HepG2 (cell line): ENCODE data around the gene NKAIN4. TPM values are rescaled to one million over a fixed set of nuclear protein-coding genes. Genes with fewer than 3 reads are reported as not detected.

Experiments
- CHD2 ChIP-seq: IDR thresholded peaks from 2 replicates; pipeline ENCODE4 v1.6.1; 2011; ENCODE audit warnings: low read depth, low read length, improper control_type of control experiment
- FOSL2 ChIP-seq: sonication (generic); formaldehyde crosslinking; IDR thresholded peaks from 2 replicates; pipeline ENCODE4 v1.4.0; 2020; ENCODE audit warnings: missing genetic modification reagents
- HOXA5 ChIP-seq: sonication (generic); formaldehyde crosslinking; IDR thresholded peaks from 2 replicates; pipeline ENCODE4 v1.4.0; 2020; ENCODE audit warnings: missing genetic modification reagents
- HOXA7 ChIP-seq: sonication (generic); formaldehyde crosslinking; IDR thresholded peaks from 2 replicates; pipeline ENCODE4 v1.8.1; 2022; ENCODE audit warnings: mild to moderate bottlenecking, missing genetic modification reagents, moderate library complexity
- RNF2 ChIP-seq: fragments of 450-650 bp; conservative IDR thresholded peaks from 2 replicates; pipeline ENCODE4 v1.6.1; 2016; ENCODE audit warnings: low read depth
- SALL1 ChIP-seq: sonication (generic); formaldehyde crosslinking; IDR thresholded peaks from 2 replicates; pipeline ENCODE4 v1.8.0; 2022; ENCODE audit warnings: mild to moderate bottlenecking, missing genetic modification reagents
- XRCC5 ChIP-seq: fragments of 200-400 bp; formaldehyde crosslinking; optimal IDR thresholded peaks from 2 replicates; pipeline ENCODE3; 2017; ENCODE audit warnings: mild to moderate bottlenecking, low read length
- ZBTB7B ChIP-seq: sonication (generic); formaldehyde crosslinking; IDR thresholded peaks from 2 replicates; pipeline ENCODE4 v1.4.0; 2020; ENCODE audit warnings: missing genetic modification reagents
- ZKSCAN1 ChIP-seq: fragments of 150-350 bp; IDR thresholded peaks from 2 replicates; pipeline ENCODE4 v1.6.1; 2014; ENCODE audit warnings: low read length
- ZNF235 ChIP-seq: sonication (generic); formaldehyde crosslinking; IDR thresholded peaks from 2 replicates; pipeline ENCODE4 v1.8.1; 2023; ENCODE audit warnings: mild to moderate bottlenecking, missing genetic modification reagents, borderline replicate concordance
- ZNF777 ChIP-seq: sonication (generic); formaldehyde crosslinking; IDR thresholded peaks from 2 replicates; pipeline ENCODE4 v1.4.0; 2020; ENCODE audit warnings: missing genetic modification reagents
- polyA plus RNA-seq, 8 experiments: library from polyadenylated mRNA; depleted of rRNA in 3 of 8; stranded (reverse) in 7 of 8; unstranded in 1 of 8; fragments of >200 nt; fragmentation: Illumina TruSeq in 4 of 8; extraction: Trizol in 4 of 8; gene quantifications; 2 replicates each; pipeline versions ENCODE4 v1.2.1 to v1.2.3, GENCODE V29; 2011 to 2016; ENCODE audit warnings: low read depth in 4 of 8, missing spikeins in 1 of 8, mixed read lengths in 1 of 8; ENCODE audit not compliant: insufficient read depth in 1 of 8
- total RNA-seq, 5 experiments: library from RNA; depleted of rRNA; stranded (reverse); fragments of >200 nt; fragmentation: Illumina TruSeq; extraction: Trizol; gene quantifications; 2 replicates each; pipeline ENCODE4 v1.2.3, GENCODE V29; 2016; ENCODE audit warnings: low read depth in 1 of 5
- TF ChIP-seq, protein P1 (sequence below): sonication (generic); formaldehyde crosslinking; conservative IDR thresholded peaks from 2 replicates; pipeline ENCODE4 v1.4.0; 2020; ENCODE audit warnings: mild to moderate bottlenecking, missing genetic modification reagents, moderate library complexity
- TF ChIP-seq, protein P2 (sequence below): sonication (generic); formaldehyde crosslinking; IDR thresholded peaks from 2 replicates; pipeline ENCODE4 v1.4.0; 2020; ENCODE audit warnings: missing genetic modification reagents
- TF ChIP-seq, protein P3 (sequence below): sonication (generic); formaldehyde crosslinking; IDR thresholded peaks from 2 replicates; pipeline ENCODE4 v1.5.0; 2020; ENCODE audit warnings: mild to moderate bottlenecking, missing genetic modification reagents, borderline replicate concordance
- TF ChIP-seq, protein P4 (sequence below): sonication (generic); formaldehyde crosslinking; IDR thresholded peaks from 2 replicates; pipeline ENCODE4 v1.4.0; 2020; ENCODE audit warnings: missing genetic modification reagents
- TF ChIP-seq, protein P5 (sequence below): sonication (generic); formaldehyde crosslinking; IDR thresholded peaks from 2 replicates; pipeline ENCODE4 v1.8.0; 2023; ENCODE audit warnings: mild to moderate bottlenecking, missing genetic modification reagents

NKAIN4 gene
- total and polyA plus RNA-seq, 2 of the 13 experiments (the other 11 are each of a cell fraction or from before 2014, with no cell fraction given), result not detected

DNA sequence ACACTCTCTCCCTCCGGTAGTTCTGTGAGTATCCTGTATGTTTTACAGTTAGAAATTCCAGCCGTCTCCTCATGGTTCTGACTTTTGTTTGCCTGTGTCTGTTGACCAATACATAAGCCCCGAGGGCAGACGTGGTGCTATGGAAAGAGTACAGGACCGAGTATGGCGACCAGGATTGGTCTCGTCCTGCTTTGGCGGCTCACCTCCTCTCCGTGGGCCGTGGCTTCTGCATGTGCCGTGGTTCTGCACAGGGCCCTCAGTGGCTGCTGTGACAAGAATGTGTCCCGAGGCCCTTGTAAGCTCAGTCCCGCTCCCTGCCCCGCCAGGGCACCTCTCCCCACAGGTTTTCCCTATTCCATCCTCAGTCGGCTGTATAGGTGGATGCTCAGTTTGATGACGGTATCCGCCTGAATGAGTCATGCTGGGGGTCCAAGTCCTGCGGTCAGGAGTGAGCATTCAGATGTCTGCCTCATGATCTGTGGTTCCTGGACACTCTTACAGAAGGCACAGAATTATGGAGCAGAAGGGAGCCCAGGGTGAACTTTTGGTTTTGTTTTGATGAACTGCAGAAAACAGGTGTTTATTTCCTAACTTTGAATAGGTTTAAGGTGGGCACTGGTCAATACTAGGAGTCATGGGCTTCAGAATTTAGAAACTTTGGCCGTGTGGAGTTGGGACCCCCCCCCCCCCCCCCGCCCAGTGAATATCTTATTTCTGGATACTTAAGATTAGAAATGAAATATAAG is 19.5 kb upstream of the NKAIN4 start (continued):
- TF ChIP-seq, protein P1, sequence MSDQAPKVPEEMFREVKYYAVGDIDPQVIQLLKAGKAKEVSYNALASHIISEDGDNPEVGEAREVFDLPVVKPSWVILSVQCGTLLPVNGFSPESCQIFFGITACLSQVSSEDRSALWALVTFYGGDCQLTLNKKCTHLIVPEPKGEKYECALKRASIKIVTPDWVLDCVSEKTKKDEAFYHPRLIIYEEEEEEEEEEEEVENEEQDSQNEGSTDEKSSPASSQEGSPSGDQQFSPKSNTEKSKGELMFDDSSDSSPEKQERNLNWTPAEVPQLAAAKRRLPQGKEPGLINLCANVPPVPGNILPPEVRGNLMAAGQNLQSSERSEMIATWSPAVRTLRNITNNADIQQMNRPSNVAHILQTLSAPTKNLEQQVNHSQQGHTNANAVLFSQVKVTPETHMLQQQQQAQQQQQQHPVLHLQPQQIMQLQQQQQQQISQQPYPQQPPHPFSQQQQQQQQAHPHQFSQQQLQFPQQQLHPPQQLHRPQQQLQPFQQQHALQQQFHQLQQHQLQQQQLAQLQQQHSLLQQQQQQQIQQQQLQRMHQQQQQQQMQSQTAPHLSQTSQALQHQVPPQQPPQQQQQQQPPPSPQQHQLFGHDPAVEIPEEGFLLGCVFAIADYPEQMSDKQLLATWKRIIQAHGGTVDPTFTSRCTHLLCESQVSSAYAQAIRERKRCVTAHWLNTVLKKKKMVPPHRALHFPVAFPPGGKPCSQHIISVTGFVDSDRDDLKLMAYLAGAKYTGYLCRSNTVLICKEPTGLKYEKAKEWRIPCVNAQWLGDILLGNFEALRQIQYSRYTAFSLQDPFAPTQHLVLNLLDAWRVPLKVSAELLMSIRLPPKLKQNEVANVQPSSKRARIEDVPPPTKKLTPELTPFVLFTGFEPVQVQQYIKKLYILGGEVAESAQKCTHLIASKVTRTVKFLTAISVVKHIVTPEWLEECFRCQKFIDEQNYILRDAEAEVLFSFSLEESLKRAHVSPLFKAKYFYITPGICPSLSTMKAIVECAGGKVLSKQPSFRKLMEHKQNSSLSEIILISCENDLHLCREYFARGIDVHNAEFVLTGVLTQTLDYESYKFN (CRISPR knock-in tag), result 0 out of 2 replicates have a peak, but pooled peaks have one; percentile 11
- TF ChIP-seq HOXA7 (CRISPR knock-in tag) (no peak), SALL1 (CRISPR knock-in tag) (peak; percentile 45; the same call in 1 of the 2 replicates), FOSL2 (CRISPR knock-in tag) (peak; percentile 96), ZNF777 (peak; percentile 12), ZBTB7B (peak; percentile 48), HOXA5 (0 out of 2 replicates have a peak, but pooled peaks have one; percentile 19), CHD2 (0 out of 2 replicates have a peak, but pooled peaks have one; percentile 16), XRCC5 (peak; percentile 53), ZKSCAN1 (no peak), ZNF235 (peak; percentile 47; the same call in 1 of the 2 replicates), RNF2 (no peak)
- TF ChIP-seq, protein P2, sequence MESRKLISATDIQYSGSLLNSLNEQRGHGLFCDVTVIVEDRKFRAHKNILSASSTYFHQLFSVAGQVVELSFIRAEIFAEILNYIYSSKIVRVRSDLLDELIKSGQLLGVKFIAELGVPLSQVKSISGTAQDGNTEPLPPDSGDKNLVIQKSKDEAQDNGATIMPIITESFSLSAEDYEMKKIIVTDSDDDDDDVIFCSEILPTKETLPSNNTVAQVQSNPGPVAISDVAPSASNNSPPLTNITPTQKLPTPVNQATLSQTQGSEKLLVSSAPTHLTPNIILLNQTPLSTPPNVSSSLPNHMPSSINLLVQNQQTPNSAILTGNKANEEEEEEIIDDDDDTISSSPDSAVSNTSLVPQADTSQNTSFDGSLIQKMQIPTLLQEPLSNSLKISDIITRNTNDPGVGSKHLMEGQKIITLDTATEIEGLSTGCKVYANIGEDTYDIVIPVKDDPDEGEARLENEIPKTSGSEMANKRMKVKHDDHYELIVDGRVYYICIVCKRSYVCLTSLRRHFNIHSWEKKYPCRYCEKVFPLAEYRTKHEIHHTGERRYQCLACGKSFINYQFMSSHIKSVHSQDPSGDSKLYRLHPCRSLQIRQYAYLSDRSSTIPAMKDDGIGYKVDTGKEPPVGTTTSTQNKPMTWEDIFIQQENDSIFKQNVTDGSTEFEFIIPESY (CRISPR knock-in tag), result 0 out of 2 replicates have a peak, but pooled peaks have one; percentile 17
- TF ChIP-seq, protein P3, sequence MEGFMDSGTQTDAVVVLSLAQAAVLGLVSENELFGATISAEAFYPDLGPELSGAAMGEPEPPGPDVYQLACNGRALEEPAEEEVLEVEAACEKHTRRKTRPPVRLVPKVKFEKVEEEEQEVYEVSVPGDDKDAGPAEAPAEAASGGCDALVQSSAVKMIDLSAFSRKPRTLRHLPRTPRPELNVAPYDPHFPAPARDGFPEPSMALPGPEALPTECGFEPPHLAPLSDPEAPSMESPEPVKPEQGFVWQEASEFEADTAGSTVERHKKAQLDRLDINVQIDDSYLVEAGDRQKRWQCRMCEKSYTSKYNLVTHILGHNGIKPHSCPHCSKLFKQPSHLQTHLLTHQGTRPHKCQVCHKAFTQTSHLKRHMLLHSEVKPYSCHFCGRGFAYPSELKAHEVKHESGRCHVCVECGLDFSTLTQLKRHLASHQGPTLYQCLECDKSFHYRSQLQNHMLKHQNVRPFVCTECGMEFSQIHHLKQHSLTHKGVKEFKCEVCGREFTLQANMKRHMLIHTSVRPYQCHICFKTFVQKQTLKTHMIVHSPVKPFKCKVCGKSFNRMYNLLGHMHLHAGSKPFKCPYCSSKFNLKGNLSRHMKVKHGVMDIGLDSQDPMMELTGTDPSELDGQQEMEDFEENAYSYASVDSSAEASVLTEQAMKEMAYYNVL (CRISPR knock-in tag), result 0 out of 2 replicates have a peak, but pooled peaks have one; percentile 11
- TF ChIP-seq, protein P4, sequence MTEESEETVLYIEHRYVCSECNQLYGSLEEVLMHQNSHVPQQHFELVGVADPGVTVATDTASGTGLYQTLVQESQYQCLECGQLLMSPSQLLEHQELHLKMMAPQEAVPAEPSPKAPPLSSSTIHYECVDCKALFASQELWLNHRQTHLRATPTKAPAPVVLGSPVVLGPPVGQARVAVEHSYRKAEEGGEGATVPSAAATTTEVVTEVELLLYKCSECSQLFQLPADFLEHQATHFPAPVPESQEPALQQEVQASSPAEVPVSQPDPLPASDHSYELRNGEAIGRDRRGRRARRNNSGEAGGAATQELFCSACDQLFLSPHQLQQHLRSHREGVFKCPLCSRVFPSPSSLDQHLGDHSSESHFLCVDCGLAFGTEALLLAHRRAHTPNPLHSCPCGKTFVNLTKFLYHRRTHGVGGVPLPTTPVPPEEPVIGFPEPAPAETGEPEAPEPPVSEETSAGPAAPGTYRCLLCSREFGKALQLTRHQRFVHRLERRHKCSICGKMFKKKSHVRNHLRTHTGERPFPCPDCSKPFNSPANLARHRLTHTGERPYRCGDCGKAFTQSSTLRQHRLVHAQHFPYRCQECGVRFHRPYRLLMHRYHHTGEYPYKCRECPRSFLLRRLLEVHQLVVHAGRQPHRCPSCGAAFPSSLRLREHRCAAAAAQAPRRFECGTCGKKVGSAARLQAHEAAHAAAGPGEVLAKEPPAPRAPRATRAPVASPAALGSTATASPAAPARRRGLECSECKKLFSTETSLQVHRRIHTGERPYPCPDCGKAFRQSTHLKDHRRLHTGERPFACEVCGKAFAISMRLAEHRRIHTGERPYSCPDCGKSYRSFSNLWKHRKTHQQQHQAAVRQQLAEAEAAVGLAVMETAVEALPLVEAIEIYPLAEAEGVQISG (CRISPR knock-in tag), result 0 out of 2 replicates have a peak, but pooled peaks have one; percentile 14
- TF ChIP-seq, protein P5, sequence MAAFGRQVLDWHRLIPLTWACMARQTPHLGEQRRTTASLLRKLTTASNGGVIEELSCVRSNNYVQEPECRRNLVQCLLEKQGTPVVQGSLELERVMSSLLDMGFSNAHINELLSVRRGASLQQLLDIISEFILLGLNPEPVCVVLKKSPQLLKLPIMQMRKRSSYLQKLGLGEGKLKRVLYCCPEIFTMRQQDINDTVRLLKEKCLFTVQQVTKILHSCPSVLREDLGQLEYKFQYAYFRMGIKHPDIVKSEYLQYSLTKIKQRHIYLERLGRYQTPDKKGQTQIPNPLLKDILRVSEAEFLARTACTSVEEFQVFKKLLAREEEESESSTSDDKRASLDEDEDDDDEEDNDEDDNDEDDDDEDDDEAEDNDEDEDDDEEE (CRISPR knock-in tag), result peak; percentile 65; the same call in 1 of the 2 replicates
